Measurements from ENCODE around the gene ATG16L1.

The ATG16L1 gene

DNA sequence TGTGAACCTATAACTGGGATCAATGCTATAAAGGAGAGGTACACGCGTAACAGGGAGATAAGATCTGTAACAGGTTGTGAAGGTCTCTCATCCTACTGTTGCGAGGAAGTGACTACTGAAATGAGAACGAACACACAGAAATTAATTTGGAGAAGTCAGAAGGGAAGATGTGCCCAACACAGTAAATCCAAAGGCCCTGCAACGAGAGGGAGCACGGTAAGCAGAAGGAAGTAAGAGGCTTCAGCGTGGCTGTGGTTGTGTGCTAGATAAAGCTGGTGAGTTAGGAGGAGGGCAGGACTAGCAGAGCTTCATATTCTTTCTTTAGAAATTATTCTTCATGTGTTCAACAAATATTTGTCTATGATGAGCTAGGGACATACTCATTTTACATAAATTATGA lies 2.5 kb upstream of the ATG16L1 start:
- CTCF ChIA-PET, result interaction anchor here (0.6 to 1.2 kb wide), 3 partner anchors 328 to 1395 kb away, joined by 3 read pairs; no protein-coding TSS in a partner anchor
- peaks cover 0 to 6% of the 10 kb centered on the region in 2 experiments; a peak in 1 of 3 replicates for H3K36me3 ChIP-seq (ENCODE audit: control insufficient read depth in 2 of 2, insufficient read depth in 1 of 2, low read length in 2 of 2)
- no peaks in the 10 kb centered on the region for H3K4me1 ChIP-seq (ENCODE audit: control insufficient read depth, insufficient read depth, low read length)
- H3K27ac ChIP-seq (ENCODE audit: extremely low read depth, low read depth, low read length), result no peak overlapping the region
- H3K9me3 ChIP-seq (ENCODE audit: control insufficient read depth, insufficient read depth, low read depth, low read length), result no peaks in the 10 kb centered on the region
- H3K4me3 ChIP-seq (ENCODE audit: low read depth, low read length), result no peak overlapping the region
- POLR2A ChIA-PET, result no interaction called here
- TF ChIP-seq ZNF404 (tag by site-specific recombination; IDR thresholded peaks at IDR 0.05) (no peak), ZSCAN30 (tag by site-specific recombination; IDR thresholded peaks at IDR 0.05) (no peak), SP3 (tag by site-specific recombination; IDR thresholded peaks at IDR 0.05) (no peak), ZNF747 (tag by site-specific recombination; IDR thresholded peaks at IDR 0.05) (no peak)

GRCh38 chr2:233250568-233250967 lies 905 bp upstream of the ATG16L1 start:
- Histone ChIP-seq H3K36me3 (ENCODE audit: control insufficient read depth in 2 of 2, insufficient read depth in 1 of 2, low read length in 2 of 2) (peaks cover 0 to 20% of the 10 kb centered on the region in 2 experiments; a peak in 1 of 3 replicates), H3K9me3 (ENCODE audit: control insufficient read depth, insufficient read depth, low read depth, low read length) (no peaks in the 10 kb centered on the region), H3K4me3 (ENCODE audit: low read depth, low read length) (no peak overlapping the region), H3K27ac (ENCODE audit: extremely low read depth, low read depth, low read length) (no peak overlapping the region), H3K4me1 (ENCODE audit: control insufficient read depth, insufficient read depth, low read length) (no peaks in the 10 kb centered on the region)
- ChIA-PET CTCF (interaction anchor here (0.5 to 3.0 kb wide), 21 partner anchors 11 to 482 kb away, joined by 3 to 20 read pairs (median 4); no protein-coding TSS in a partner anchor), POLR2A (no interaction called here)
- TF ChIP-seq SETDB1 (IDR thresholded peaks at IDR 0.05; ENCODE audit: insufficient read length, low read length) (peak; percentile 11), ZNF221 (tag by site-specific recombination; IDR thresholded peaks at IDR 0.05; ENCODE audit: borderline replicate concordance) (no peak)

GRCh38 chr2:233250985-233251305 lies 528 bp upstream of the ATG16L1 start:
- H3K9me3 ChIP-seq (ENCODE audit: control insufficient read depth, insufficient read depth, low read depth, low read length), result no peaks in the 10 kb centered on the region
- ChIA-PET CTCF (interaction anchor here (0.5 to 3.0 kb wide), 26 partner anchors 11 to 573 kb away, joined by 3 to 20 read pairs (median 4); no protein-coding TSS in a partner anchor), POLR2A (interaction anchor here (1.2 kb wide), 2 partner anchors 52 to 149 kb away, joined by 3 read pairs; no protein-coding TSS in a partner anchor)
- H3K27ac ChIP-seq (ENCODE audit: extremely low read depth, low read depth, low read length), result no peak overlapping the region
- peaks cover 1 to 24% of the 10 kb centered on the region in 2 experiments; a peak in 2 of 3 replicates for H3K36me3 ChIP-seq (ENCODE audit: control insufficient read depth in 2 of 2, insufficient read depth in 1 of 2, low read length in 2 of 2)
- TF ChIP-seq ZNF549 (tag by site-specific recombination; IDR thresholded peaks at IDR 0.05) (no peak), ZNF133 (tag by site-specific recombination; IDR thresholded peaks at IDR 0.05) (no peak), ZNF292 (tag by site-specific recombination; IDR thresholded peaks at IDR 0.05; ENCODE audit: borderline replicate concordance, low read depth) (no peak), ZNF26 (tag by site-specific recombination; IDR thresholded peaks at IDR 0.05) (no peak), SCRT1 (tag by site-specific recombination; IDR thresholded peaks at IDR 0.05; ENCODE audit: borderline replicate concordance) (no peak), ZNF610 (tag by site-specific recombination; IDR thresholded peaks at IDR 0.05; ENCODE audit: borderline replicate concordance) (no peak), YY1 (tag by site-specific recombination; IDR thresholded peaks at IDR 0.05) (0 out of 2 replicates have a peak, but pooled peaks have one; percentile 36), ATF2 (tag by site-specific recombination; IDR thresholded peaks at IDR 0.05; ENCODE audit: low read depth) (no peak), ZNF488 (tag by site-specific recombination; IDR thresholded peaks at IDR 0.05) (no peak), ZNF416 (tag by site-specific recombination; IDR thresholded peaks at IDR 0.05) (no peak), ZNF623 (tag by site-specific recombination; IDR thresholded peaks at IDR 0.05) (0 out of 2 replicates have a peak, but pooled peaks have one; percentile 6), ZNF580 (tag by site-specific recombination; IDR thresholded peaks at IDR 0.05) (0 out of 2 replicates have a peak, but pooled peaks have one; percentile 97)
- TF ChIP-seq, protein P1, sequence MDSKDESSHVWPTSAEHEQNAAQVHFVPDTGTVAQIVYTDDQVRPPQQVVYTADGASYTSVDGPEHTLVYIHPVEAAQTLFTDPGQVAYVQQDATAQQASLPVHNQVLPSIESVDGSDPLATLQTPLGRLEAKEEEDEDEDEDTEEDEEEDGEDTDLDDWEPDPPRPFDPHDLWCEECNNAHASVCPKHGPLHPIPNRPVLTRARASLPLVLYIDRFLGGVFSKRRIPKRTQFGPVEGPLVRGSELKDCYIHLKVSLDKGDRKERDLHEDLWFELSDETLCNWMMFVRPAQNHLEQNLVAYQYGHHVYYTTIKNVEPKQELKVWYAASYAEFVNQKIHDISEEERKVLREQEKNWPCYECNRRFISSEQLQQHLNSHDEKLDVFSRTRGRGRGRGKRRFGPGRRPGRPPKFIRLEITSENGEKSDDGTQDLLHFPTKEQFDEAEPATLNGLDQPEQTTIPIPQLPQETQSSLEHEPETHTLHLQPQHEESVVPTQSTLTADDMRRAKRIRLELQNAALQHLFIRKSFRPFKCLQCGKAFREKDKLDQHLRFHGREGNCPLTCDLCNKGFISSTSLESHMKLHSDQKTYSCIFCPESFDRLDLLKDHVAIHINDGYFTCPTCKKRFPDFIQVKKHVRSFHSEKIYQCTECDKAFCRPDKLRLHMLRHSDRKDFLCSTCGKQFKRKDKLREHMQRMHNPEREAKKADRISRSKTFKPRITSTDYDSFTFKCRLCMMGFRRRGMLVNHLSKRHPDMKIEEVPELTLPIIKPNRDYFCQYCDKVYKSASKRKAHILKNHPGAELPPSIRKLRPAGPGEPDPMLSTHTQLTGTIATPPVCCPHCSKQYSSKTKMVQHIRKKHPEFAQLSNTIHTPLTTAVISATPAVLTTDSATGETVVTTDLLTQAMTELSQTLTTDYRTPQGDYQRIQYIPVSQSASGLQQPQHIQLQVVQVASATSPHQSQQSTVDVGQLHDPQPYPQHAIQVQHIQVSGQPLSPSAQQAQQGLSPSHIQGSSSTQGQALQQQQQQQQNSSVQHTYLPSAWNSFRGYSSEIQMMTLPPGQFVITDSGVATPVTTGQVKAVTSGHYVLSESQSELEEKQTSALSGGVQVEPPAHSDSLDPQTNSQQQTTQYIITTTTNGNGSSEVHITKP (tag by site-specific recombination; IDR thresholded peaks at IDR 0.05), result no peak
- TF ChIP-seq, protein P2, sequence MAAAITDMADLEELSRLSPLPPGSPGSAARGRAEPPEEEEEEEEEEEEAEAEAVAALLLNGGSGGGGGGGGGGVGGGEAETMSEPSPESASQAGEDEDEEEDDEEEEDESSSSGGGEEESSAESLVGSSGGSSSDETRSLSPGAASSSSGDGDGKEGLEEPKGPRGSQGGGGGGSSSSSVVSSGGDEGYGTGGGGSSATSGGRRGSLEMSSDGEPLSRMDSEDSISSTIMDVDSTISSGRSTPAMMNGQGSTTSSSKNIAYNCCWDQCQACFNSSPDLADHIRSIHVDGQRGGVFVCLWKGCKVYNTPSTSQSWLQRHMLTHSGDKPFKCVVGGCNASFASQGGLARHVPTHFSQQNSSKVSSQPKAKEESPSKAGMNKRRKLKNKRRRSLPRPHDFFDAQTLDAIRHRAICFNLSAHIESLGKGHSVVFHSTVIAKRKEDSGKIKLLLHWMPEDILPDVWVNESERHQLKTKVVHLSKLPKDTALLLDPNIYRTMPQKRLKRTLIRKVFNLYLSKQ (tag by site-specific recombination; IDR thresholded peaks at IDR 0.05; ENCODE audit: borderline replicate concordance), result no peak
- no peaks in the 10 kb centered on the region for H3K4me1 ChIP-seq (ENCODE audit: control insufficient read depth, insufficient read depth, low read length)
- H3K4me3 ChIP-seq (ENCODE audit: low read depth, low read length), result no peak overlapping the region

Data from HEK293 (cell line).